MCF 10A (cell line): Measurements from ENCODE around the gene OBSCN. TPM values are rescaled to one million over a fixed set of nuclear protein-coding genes. Genes with fewer than 3 reads are reported as not detected.

Source experiments
- BruUV-seq: library from RNA; stranded (reverse); fragments of 400-500 nt; replicated peaks from 2 replicates; lab custom pipeline; 2021; lab: Mats Ljungman, UMichigan
- CTCF ChIA-PET: fragments of 300-600 bp; sonication (Branson Sonifier 250); formaldehyde crosslinking; extraction: SDS; loops from one replicate; lab custom pipeline; 2021; ENCODE audit warnings: antibody characterized with exemption, inconsistent platforms; lab: Yijun Ruan, JAX
- POLR2A ChIA-PET: fragments of 300-600, 350-650 bp; sonication (Branson Sonifier 250); formaldehyde crosslinking; extraction: SDS; loops from one replicate; lab custom pipeline; 2020; ENCODE audit warnings: antibody characterized with exemption, inconsistent platforms; lab: Yijun Ruan, JAX
- DNase-seq: peaks from one replicate; pipeline ENCODE4 v3.0.0-alpha.2; 2018; ENCODE audit not compliant: unreplicated experiment
- H3K27ac Mint-ChIP-seq: one replicate; pipeline ENCODE4 v1.8.0; 2022; ENCODE audit warnings: mild to moderate bottlenecking, low read depth, mixed read lengths; ENCODE audit not compliant: unreplicated experiment
- H3K27me3 Mint-ChIP-seq: one replicate; pipeline ENCODE4 v1.8.0; 2022; ENCODE audit warnings: mixed read lengths; ENCODE audit not compliant: insufficient read depth, unreplicated experiment
- H3K36me3 Mint-ChIP-seq: one replicate; pipeline ENCODE4 v1.8.0; 2022; ENCODE audit warnings: mild to moderate bottlenecking, moderate library complexity, mixed read lengths; ENCODE audit not compliant: insufficient read depth, unreplicated experiment
- H3K4me1 Mint-ChIP-seq: one replicate; pipeline ENCODE4 v1.8.0; 2022; ENCODE audit warnings: mixed read lengths; ENCODE audit not compliant: insufficient read depth, unreplicated experiment
- H3K4me3 Mint-ChIP-seq: one replicate; pipeline ENCODE4 v1.8.0; 2022; ENCODE audit warnings: mild to moderate bottlenecking, moderate library complexity, mixed read lengths; ENCODE audit not compliant: unreplicated experiment
- H3K9me3 Mint-ChIP-seq: one replicate; pipeline ENCODE4 v1.8.0; 2022; ENCODE audit warnings: mixed read lengths; ENCODE audit not compliant: unreplicated experiment
- intact Hi-C: fragments of 100-400 bp; cut with micrococcal nuclease; formaldehyde crosslinking; loops from 2 replicates; pipeline ENCODE4 v1.14.1; 2022
- total RNA-seq: library from RNA; stranded (reverse); gene quantifications from 2 replicates; pipeline ENCODE4 v1.2.3, GENCODE V29; 2022
- TF ChIP-seq, protein P1 (sequence below): fragments of 200-600 bp; IDR thresholded peaks from one replicate; pipeline ENCODE4 v1.8.0; 2022; ENCODE audit warnings: antibody characterized with exemption, mild to moderate bottlenecking; ENCODE audit not compliant: unreplicated experiment

OBSCN gene
- total RNA-seq, 1 experiment from 2014 or later, result 22.6 TPM

DNA sequence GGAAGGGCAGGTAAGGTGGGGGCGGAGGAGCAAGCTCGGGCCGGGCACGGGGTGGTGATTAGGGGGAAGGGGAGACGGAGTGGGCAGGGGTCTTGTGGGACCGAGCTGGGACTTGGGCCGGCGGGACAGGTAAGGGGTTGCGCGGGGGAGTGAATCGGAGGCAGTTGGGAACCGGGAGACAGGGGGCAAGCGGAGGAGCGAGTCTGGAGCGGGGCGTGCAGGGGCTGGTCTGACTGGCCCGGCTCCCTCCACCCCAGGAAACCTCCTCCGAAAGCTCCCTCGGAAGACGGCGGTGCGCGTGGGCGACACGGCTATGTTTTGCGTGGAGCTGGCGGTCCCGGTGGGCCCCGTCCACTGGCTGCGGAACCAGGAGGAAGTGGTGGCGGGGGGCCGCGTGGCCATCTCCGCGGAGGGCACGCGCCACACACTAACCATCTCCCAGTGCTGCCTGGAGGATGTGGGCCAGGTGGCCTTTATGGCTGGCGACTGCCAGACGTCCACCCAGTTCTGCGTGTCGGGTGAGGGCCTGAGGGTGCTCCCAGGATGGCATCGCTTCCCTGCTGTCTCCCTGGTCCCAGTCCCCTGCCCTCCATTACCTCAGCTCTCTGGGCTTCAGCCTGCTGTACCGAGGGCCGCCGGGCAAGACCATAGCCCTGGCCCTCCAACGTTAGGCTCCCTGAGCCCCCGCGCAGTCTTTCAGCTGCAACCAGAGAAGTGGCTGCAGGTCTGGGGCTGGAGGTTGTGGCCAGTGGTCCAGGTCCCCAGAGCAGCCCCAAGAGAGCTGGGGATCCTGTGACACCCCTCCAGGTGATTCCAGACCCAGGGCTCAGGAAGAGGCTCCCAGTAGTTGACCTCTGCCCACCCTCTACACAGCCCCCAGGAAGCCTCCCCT is 6.3 kb downstream of the OBSCN start:
- TF ChIP-seq, protein P1, sequence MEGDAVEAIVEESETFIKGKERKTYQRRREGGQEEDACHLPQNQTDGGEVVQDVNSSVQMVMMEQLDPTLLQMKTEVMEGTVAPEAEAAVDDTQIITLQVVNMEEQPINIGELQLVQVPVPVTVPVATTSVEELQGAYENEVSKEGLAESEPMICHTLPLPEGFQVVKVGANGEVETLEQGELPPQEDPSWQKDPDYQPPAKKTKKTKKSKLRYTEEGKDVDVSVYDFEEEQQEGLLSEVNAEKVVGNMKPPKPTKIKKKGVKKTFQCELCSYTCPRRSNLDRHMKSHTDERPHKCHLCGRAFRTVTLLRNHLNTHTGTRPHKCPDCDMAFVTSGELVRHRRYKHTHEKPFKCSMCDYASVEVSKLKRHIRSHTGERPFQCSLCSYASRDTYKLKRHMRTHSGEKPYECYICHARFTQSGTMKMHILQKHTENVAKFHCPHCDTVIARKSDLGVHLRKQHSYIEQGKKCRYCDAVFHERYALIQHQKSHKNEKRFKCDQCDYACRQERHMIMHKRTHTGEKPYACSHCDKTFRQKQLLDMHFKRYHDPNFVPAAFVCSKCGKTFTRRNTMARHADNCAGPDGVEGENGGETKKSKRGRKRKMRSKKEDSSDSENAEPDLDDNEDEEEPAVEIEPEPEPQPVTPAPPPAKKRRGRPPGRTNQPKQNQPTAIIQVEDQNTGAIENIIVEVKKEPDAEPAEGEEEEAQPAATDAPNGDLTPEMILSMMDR, result no peak
- Mint-ChIP-seq H3K27me3 (no peaks in the 10 kb centered on the region), H3K9me3 (no peaks in the 10 kb centered on the region), H3K4me1 (peaks cover 8% of the 10 kb centered on the region), H3K36me3 (peaks cover 5% of the 10 kb centered on the region), H3K27ac (peak overlapping the region; percentile 74), H3K4me3 (peak overlapping the region; percentile 88)
- DNase-seq, result no peak
- CTCF ChIA-PET, result interaction anchor here (0.5 to 3.2 kb wide), 31 partner anchors 7 to 301 kb away, joined by 3 to 28 read pairs (median 3); partner anchors contain the start of gene IBA57
- intact Hi-C loops, result loop anchor here (1.0 to 5.0 kb wide), 9 partner anchors 14 to 301 kb away; partner anchors contain the start of gene TRIM11
- POLR2A ChIA-PET, result interaction anchor here (0.8 to 2.6 kb wide), 9 partner anchors 13 to 243 kb away, joined by 3 to 25 read pairs (median 4); partner anchors contain the start of genes GUK1 and MRPL55
- no TSS peak for BruUV-seq

DNA sequence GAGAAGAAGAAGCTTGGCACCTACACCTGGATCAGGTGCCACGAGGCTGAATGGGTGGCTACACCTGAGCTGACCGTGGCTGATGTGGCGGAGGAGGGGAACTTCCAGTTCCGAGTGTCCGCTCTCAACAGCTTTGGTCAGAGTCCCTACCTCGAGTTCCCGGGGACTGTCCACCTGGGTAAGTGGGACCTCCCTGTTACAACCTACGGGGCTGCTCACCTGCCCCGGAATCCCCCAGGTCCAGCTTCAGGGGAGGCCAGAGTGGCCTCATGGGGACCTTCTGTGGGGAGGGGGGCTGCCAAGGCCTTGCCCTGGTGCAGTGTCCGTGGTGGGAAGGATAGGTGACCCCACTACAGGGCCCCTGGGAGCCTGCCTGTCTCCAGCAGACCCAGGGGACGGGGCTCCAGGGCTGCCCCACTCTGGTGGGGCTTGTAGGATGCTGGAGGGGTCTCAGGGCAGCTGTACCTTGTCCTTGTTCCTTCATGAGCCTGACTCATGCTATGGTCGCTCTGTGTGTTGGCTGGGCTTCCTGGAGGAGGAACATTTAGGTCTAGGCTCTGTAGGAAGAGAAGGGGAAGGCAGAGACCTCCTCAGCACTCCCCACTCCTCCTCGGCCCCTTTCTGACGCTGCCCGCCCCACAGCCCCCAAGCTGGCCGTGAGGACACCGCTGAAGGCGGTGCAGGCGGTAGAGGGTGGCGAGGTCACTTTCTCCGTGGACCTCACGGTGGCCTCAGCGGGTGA is 7.2 kb downstream of the OBSCN start:
- ChIA-PET POLR2A (interaction anchor here (1.4 to 2.5 kb wide), 3 partner anchors 12 to 190 kb away, joined by 4 to 15 read pairs (median 14); no protein-coding TSS in a partner anchor), CTCF (interaction anchor here (0.6 to 3.2 kb wide), 17 partner anchors 8 to 300 kb away, joined by 3 to 28 read pairs (median 4); no protein-coding TSS in a partner anchor)
- intact Hi-C loops, result loop anchor here (5.0 kb wide), 2 partner anchors 162 to 192 kb away; partner anchors contain the start of gene TRIM11
- DNase-seq, result no peak
- TF ChIP-seq, protein P1, result no peak
- Mint-ChIP-seq H3K27ac (no peak overlapping the region), H3K36me3 (peaks cover 7% of the 10 kb centered on the region), H3K27me3 (no peaks in the 10 kb centered on the region), H3K4me1 (peaks cover 4% of the 10 kb centered on the region), H3K4me3 (no peak overlapping the region), H3K9me3 (no peaks in the 10 kb centered on the region)
- no TSS peak for BruUV-seq

DNA sequence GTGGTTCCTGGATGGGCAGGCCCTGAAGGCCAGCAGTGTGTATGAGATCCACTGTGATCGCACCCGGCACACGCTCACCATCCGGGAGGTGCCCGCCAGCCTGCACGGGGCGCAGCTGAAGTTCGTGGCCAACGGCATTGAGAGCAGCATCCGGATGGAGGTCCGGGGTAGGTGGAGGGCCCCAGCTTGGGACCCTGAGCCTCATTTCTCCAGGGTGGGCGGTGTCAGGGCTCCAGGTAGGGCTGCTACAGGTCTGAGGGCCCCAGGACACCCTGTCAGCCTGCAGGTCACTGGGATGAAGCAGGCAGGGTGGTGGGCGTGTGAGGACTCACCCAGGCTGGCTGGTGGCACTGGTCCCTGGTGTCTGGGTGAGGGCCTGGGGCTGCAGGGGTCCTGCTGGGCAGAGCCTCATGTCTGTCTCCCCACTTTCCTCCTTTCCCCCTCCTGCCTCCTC is 7.8 kb downstream of the OBSCN start:
- H3K27me3 Mint-ChIP-seq, result no peaks in the 10 kb centered on the region
- no peak overlapping the region for H3K4me3 Mint-ChIP-seq
- BruUV-seq, result no TSS peak
- CTCF ChIA-PET, result interaction anchor here (0.6 to 3.2 kb wide), 5 partner anchors 11 to 299 kb away, joined by 4 to 21 read pairs (median 11); no protein-coding TSS in a partner anchor
- H3K36me3 Mint-ChIP-seq, result peaks cover 11% of the 10 kb centered on the region
- no peaks in the 10 kb centered on the region for H3K4me1 Mint-ChIP-seq
- TF ChIP-seq, protein P1, result no peak
- intact Hi-C loops, result no loop called here
- no peaks in the 10 kb centered on the region for H3K9me3 Mint-ChIP-seq
- POLR2A ChIA-PET, result interaction anchor here (1.4 to 2.5 kb wide), 2 partner anchors 11 to 13 kb away, joined by 4 to 15 read pairs; no protein-coding TSS in a partner anchor
- no peak overlapping the region for H3K27ac Mint-ChIP-seq
- no peak for DNase-seq
